ENCODE results near the gene LMO3. TPM values are rescaled to one million over a fixed set of nuclear protein-coding genes. Genes with fewer than 3 reads are reported as not detected.

The LMO3 gene
- total RNA-seq, 1 experiment from 2014 or later, result not detected

DNA sequence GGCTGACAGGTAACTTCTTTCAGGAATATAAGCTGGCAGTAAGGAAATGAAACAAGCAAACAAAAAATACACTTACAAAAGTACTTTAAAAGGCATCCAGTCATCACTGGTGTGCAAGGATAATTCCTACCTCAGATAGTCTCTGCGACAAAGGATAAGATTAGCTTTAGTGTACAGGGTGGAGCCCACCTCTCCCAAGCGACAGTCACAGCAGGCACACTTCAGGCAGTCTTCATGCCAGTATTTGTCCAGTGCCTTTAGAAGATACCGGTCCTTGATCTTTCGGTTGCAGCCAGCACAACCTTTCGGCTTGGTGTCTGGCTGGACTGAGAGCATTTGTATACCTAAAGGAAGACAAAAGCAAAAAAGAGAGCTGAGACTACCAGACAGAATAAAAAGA, 5.4 kb downstream of the LMO3 start:
- no peak for DNase-seq (ENCODE audit: low read depth)

GRCh38 chr12:16599081-16599480, 6.9 kb downstream of the LMO3 start:
- no peak for DNase-seq (ENCODE audit: low read depth)

GRCh38 chr12:16594797-16595196, 11.2 kb downstream of the LMO3 start:
- DNase-seq (ENCODE audit: low read depth), result no peak

- DNase-seq (ENCODE audit: low read depth), result no peak
These were observed 12.4 kb downstream of the LMO3 start for GRCh38 chr12:16593546-16593945.

GRCh38 chr12:16590645-16591044, 15.3 kb downstream of the LMO3 start:
- DNase-seq (ENCODE audit: low read depth), result no peak

- no peak for DNase-seq (ENCODE audit: low read depth)
These were observed 17.1 kb downstream of the LMO3 start for GRCh38 chr12:16588812-16589211.

DNA sequence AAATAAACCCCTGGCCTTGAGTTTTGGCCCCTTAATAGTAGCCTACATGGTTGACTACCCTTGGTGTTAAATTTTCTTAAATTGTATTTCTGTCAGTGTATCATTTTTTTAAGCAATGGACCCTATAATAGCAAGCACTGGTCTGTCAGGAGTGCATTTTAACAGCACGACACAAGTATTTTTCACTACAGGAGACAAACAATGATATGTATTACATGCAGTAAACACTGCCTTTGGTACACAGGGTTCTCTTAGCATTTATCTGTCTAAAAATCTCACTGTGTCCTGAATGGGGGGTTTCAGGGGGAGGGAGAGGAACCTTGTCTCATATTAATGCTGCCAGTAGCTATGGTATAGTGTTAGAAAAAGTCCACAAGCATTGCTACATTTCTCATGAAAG, 18.4 kb downstream of the LMO3 start:
- DNase-seq (ENCODE audit: low read depth), result no peak

DNA sequence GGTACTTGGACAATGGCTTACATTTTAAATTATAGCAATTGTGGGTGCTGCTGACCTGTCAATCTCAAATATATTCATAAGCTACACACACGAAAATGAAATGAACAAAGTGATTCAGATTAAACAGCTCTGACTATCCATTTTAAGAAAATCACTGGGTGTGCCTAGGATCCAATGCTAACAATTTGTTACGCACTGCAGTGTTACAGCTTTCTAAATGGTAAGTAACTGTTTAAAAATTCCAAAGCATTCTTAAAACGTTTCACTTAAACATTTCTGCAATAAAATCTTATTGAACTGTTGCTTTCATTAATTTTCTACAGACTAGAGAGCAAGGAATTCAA, 18.9 kb downstream of the LMO3 start:
- DNase-seq (ENCODE audit: low read depth), result no peak

DNA sequence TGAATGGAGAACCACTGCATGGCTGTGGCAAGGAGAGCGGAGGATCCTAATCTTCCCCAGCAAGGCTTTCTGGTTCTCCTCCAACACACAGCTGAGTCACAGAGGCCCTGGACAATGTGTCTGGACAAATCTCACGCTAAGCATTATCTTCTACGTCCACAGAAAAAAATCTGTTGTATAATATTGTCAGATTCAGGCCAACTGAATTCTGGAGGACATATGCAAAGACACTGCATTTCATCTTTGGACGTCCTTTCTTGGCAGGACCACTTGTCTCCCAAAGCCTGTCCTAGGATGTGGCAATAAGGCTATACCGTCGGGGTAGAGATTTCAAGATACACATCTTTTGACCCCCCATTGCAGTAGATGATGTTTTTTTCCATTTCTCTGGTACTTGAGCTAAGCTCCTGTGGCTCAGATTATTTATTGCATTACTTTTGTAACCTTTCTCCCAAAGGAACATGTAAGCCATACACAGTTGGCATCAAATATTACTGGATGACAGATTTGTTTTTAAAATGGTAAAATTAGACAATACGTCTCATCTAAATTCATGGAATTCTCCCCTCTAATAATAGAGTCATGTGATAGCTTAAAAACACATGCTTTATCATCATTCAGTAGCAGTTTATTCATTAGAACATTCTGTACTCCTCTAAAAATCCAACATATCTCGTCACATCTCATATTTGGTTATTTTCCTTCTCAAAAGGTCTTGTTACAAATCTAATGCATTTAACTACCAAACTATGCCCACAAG, 19.4 kb downstream of the LMO3 start:
- DNase-seq (ENCODE audit: low read depth), result no peak

DNA sequence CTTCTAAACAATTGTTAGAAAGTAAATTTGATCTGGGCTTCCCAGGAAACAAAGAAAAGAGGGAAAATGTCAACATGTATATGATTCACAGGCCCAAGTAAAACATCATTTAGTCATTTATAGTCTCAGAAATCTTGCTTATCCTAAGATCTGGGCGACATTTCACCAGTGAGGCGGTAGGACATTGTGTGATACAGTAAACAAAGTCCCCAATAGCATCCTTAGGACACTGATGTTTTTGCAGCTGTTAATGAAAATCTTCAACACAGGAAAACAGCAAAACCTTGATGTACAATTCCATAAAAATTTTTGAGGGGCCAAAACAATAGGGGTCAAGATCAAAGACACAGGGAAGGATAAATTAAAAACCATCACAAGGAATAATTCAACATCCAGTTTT, 20.2 kb downstream of the LMO3 start:
- DNase-seq (ENCODE audit: low read depth), result no peak

- no peak for DNase-seq (ENCODE audit: low read depth)
These were observed 21.8 kb downstream of the LMO3 start for GRCh38 chr12:16583969-16584745.

DNA sequence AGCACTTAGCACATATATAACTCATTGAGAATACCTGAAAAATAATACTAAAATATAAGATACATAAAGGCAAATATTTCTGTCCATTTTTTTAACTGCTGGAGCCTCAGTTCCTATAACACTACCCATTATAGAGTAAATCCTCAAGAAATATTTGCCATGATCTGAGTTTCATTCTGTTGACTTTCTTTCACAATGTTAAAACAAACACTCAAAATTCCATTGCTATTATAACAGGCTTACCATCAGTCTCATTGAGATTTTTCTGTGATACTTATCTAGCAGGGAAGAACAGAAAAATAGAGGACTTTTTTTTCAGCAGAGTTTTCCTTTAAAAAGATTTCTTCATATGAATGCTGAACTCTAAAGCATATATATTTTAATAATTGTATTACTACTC, 24.5 kb downstream of the LMO3 start:
- no peak for DNase-seq (ENCODE audit: low read depth)

DNA sequence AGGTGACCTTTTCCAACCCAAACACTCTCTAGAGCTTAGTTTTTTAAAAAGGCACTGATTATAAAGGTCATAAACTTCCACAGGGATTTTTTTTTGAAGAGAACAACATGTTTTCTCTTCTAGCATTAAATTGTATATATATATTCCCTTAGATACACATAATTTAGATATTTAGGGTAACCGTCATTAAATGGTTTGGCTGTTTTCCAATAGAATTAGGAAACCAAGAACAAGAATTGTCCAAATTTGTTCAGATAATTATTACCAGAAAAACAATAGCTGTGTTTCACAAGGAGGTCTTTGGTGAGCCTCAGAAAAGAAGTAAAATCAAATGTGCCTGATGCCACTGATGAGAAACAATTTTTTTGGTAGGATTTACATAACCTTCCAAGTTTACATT, 26.9 kb downstream of the LMO3 start:
- DNase-seq (ENCODE audit: low read depth), result no peak

DNA sequence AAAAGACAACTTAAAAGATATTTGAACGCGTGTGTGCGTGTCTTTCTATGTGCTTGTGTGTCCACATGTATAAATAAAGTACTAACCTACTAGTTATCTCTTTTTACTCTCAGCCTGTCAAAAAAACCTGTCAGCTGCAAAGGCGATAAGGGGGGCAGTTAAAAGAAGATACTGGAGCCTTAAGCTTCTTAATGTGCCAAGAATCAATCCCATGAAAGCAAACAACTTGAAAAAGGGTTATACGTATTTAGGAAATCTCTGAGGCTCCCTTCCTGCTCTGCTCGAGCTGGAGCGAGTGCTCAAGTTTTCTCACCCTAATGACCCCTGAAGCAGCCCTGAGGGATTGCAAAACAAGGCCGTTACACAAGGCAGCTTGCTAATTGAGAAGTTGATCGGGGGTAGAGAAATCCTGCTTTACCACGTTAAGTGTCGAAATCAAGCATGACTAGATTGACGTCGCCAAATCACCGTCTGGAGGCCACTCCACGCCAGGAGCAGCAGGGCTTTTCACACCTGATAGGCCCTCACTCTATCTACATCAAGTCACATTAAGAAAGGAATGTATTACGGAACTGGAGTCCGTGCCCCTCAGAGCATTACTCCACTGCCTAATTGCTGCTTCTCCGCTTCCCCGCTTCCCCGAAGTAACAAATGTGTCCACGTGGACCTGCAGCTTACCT, 32.4 kb downstream of the LMO3 start:
- no peak for DNase-seq (ENCODE audit: low read depth)

DNA sequence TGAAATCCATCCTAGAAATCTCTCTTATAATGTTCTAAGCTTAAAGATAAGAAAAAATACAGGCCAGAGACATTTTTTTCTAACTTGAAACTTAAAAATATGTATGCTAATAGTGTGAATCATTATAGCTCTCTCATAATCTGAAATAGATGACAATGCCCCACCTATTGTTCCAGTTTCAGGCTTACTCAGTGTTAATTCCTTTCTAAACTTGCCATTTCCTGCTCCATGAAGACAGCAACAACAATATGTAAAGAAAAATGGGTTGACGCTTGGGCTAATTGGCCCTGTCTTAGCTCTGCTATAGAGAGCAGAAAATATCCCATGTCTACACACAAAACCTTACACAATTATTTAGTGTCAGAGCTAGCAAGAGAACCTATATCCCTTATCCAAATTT, 37.1 kb downstream of the LMO3 start:
- DNase-seq (ENCODE audit: low read depth), result no peak

GRCh38 chr12:16564675-16565074, 41.3 kb downstream of the LMO3 start:
- no peak for DNase-seq (ENCODE audit: low read depth)

GRCh38 chr12:16563504-16563903, 42.5 kb downstream of the LMO3 start:
- DNase-seq (ENCODE audit: low read depth), result no peak

DNA sequence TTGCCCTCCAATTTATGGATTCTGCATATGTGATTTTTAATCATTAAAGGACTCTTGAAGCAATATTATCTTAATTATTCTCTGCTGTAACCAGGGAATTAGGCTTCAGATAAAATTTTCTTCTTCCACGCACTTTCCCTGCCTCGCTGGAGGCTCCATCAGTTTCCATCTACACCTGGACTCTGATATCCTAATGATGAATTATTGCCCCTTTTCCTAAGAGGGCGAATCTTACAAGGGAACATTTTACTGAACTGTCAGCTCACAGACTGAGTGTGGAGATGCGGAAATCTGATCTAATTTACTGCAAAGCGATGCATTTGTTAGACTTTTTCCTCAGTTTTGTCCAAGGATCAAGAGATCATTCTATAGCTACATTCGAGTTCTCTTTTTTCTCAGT, 43.0 kb downstream of the LMO3 start:
- DNase-seq (ENCODE audit: low read depth), result no peak

GRCh38 chr12:16562435-16562834, 43.5 kb downstream of the LMO3 start:
- DNase-seq (ENCODE audit: low read depth), result no peak

DNA sequence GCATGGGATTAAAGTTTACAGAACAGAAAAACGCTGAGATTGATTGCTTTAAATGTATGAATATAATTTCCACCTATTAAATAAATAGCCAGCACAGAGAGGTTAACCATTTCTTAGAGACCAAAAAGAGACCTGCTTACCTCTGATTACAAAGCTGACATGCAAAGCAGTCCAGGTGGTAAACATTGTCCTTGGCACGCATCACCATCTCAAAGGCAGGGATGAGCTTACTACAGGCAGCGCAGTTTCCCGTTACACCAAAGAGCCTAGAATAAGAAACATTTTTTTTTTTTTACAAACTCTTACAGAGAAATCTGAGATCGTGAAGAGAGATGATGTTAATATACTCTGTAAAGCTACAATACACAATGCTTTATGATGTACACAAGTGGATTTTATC, 45.7 kb downstream of the LMO3 start:
- DNase-seq (ENCODE audit: low read depth), result no peak

- no peak for DNase-seq (ENCODE audit: low read depth)
These were observed 50.3 kb downstream of the LMO3 start for GRCh38 chr12:16555630-16556029.

- no peak for DNase-seq (ENCODE audit: low read depth)
These were observed 52.5 kb downstream of the LMO3 start for GRCh38 chr12:16553457-16553856.

- DNase-seq (ENCODE audit: low read depth), result no peak
These were observed 53.7 kb downstream of the LMO3 start for GRCh38 chr12:16552301-16552700.
